Activated CD8-positive, alpha-beta T cell treated with anti-CD3 and anti-CD28 coated beads, Interleukin-2, amount 10 ng/mL, durations not matched to agents 7 days and 5 days (primary cell): ENCODE data around the gene GNAT3. TPM values are rescaled to one million over a fixed set of nuclear protein-coding genes. Genes with fewer than 3 reads are reported as not detected.

Source experiments
- ATAC-seq: fragments of 150-1000 bp; cut with Tn5 transposase; one replicate; pipeline ENCODE4 v1.10.0; 2021; ENCODE audit warnings: moderate library complexity
- CTCF ChIA-PET: fragments of 350-600 bp; sonication (Branson Sonifier 250); formaldehyde crosslinking; loops from one replicate; lab custom pipeline; 2021; ENCODE audit warnings: antibody characterized with exemption; lab: Charles Lee
- POLR2A ChIA-PET: fragments of 350-600 bp; sonication (Branson Sonifier 250); formaldehyde crosslinking; loops from one replicate; lab custom pipeline; 2021; ENCODE audit warnings: antibody characterized with exemption; lab: Charles Lee
- DNase-seq: peaks from one replicate; pipeline ENCODE4 v3.0.0-alpha.2; 2020
- H3K27ac Mint-ChIP-seq: one replicate; pipeline ENCODE4 v1.8.0; 2021; ENCODE audit warnings: mild to moderate bottlenecking, mixed read lengths
- H3K27me3 Mint-ChIP-seq: one replicate; pipeline ENCODE4 v1.8.0; 2021; ENCODE audit warnings: low read depth, mixed read lengths
- H3K36me3 Mint-ChIP-seq: one replicate; pipeline ENCODE4 v1.8.0; 2021; ENCODE audit warnings: low read depth, mixed read lengths
- H3K4me1 Mint-ChIP-seq: one replicate; pipeline ENCODE4 v1.8.0; 2021; ENCODE audit warnings: low read depth, mixed read lengths
- H3K4me3 Mint-ChIP-seq: one replicate; pipeline ENCODE4 v1.8.0; 2021; ENCODE audit warnings: mild to moderate bottlenecking, mixed read lengths
- H3K9me3 Mint-ChIP-seq: one replicate; pipeline ENCODE4 v1.8.0; 2022; ENCODE audit warnings: mixed read lengths; ENCODE audit not compliant: insufficient read depth
- total RNA-seq, 2 experiments: library from RNA; stranded (reverse); gene quantifications; one replicate each; pipeline ENCODE4 v1.2.3, GENCODE V29; 2021

GNAT3 gene
- total RNA-seq, 2 experiments from 2014 or later, result not detected

- Mint-ChIP-seq H3K4me1 (no peaks in the 10 kb centered on the region), H3K4me3 (no peak overlapping the region), H3K36me3 (no peaks in the 10 kb centered on the region), H3K27me3 (no peaks in the 10 kb centered on the region), H3K27ac (no peak overlapping the region), H3K9me3 (no peaks in the 10 kb centered on the region)
- ATAC-seq, result no peak
- DNase-seq, result no peak
- POLR2A ChIA-PET, result no interaction called here
- CTCF ChIA-PET, result no interaction called here
These were observed 36.5 kb downstream of the GNAT3 start for GRCh38 chr7:80475383-80475782.

DNA sequence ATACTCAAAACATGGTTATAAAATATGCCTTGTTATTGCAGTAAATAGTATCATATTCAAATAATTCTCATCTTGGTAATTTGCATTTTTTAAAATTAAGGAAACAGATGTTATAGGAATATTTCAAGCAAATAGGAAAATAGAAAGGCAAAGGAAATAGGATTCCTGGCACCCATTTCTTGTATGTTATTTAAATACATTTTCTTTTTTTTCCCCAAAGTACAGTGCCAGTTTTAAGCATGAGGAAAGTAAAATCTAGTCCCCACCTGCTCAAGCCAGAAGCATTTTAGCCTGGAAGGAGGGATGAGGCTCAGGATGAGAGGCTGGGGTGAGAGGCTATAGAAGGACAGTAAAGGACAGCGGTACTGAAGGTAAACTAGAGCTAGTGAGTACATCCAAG lies 38.1 kb downstream of the GNAT3 start:
- Mint-ChIP-seq H3K4me1 (no peaks in the 10 kb centered on the region), H3K4me3 (no peak overlapping the region), H3K9me3 (no peaks in the 10 kb centered on the region), H3K36me3 (no peaks in the 10 kb centered on the region), H3K27ac (no peak overlapping the region), H3K27me3 (no peaks in the 10 kb centered on the region)
- ChIA-PET POLR2A (no interaction called here), CTCF (no interaction called here)
- no peak for ATAC-seq
- DNase-seq, result no peak

GRCh38 chr7:80472491-80473200 lies 39.2 kb downstream of the GNAT3 start:
- ChIA-PET POLR2A (no interaction called here), CTCF (interaction anchor here (0.7 kb wide), 1 partner anchor 13 kb away, joined by 3 read pairs; no protein-coding TSS in a partner anchor)
- Mint-ChIP-seq H3K36me3 (no peaks in the 10 kb centered on the region), H3K4me1 (no peaks in the 10 kb centered on the region), H3K4me3 (no peak overlapping the region), H3K9me3 (no peaks in the 10 kb centered on the region), H3K27me3 (no peaks in the 10 kb centered on the region), H3K27ac (no peak overlapping the region)
- DNase-seq, result no peak
- ATAC-seq, result no peak

DNA sequence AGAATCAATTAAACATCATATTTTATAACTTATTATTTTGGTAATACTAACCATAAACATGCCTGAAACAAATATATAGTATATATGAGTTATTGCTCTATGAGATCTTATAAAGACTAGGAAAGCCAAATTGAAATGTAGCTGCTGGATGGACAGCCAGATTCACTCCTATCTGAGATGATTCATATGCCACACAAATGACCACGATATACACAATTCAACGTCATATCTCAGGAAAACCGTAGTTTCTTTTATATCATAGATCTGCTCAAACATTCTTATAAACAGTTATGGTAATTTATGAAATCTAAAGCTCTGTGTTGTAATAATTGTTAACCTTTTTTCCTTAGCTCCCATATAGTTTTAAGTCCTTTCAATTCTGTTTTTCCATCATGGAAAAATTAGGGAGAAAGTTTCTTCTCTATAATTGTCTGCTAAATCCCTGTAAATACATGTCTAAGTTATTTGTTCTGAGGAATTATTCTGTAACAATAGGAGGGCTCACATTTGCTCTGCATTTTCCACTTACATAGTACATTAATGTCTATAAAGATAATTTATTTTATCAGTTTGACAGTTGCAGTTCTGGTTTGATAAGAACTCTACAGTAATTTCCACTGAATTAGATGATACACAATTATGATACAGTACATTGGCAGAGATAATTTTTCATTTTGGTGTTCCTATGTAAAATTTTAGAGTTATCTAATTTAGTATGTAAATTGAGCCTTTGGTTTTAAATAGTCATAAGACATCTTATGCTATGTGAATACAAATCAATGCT lies 42.7 kb downstream of the GNAT3 start:
- ATAC-seq, result no peak
- Mint-ChIP-seq H3K36me3 (no peaks in the 10 kb centered on the region), H3K4me1 (no peaks in the 10 kb centered on the region), H3K27me3 (no peaks in the 10 kb centered on the region), H3K4me3 (no peak overlapping the region), H3K27ac (no peak overlapping the region), H3K9me3 (no peaks in the 10 kb centered on the region)
- ChIA-PET CTCF (no interaction called here), POLR2A (no interaction called here)
- DNase-seq, result no peak

DNA sequence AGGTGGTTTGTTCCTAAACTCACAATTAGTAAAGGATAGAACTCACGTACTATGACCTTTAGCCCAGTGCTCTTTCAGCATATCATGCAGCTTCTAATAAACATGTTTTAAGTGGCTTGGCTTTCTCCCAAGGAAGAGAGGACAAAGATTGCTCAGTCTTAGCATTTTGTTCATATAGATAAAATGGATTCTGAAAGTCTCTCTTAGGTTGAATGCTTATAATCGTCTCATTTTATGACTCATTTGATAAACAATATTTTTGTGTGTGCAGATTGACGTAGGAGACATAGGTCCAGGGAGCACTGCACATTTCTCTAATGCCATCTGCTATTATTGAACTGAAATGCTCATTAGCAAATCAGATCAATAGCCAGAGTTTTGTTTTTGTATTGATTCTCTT lies 44.8 kb downstream of the GNAT3 start:
- no peaks in the 10 kb centered on the region for H3K27me3 Mint-ChIP-seq
- no peaks in the 10 kb centered on the region for H3K4me1 Mint-ChIP-seq
- CTCF ChIA-PET, result no interaction called here
- H3K4me3 Mint-ChIP-seq, result no peak overlapping the region
- no peaks in the 10 kb centered on the region for H3K36me3 Mint-ChIP-seq
- POLR2A ChIA-PET, result no interaction called here
- no peak overlapping the region for H3K27ac Mint-ChIP-seq
- no peaks in the 10 kb centered on the region for H3K9me3 Mint-ChIP-seq
- no peak for DNase-seq
- no peak for ATAC-seq

GRCh38 chr7:80466636-80467035 lies 45.2 kb downstream of the GNAT3 start:
- Mint-ChIP-seq H3K9me3 (no peaks in the 10 kb centered on the region), H3K27me3 (no peaks in the 10 kb centered on the region), H3K27ac (no peak overlapping the region), H3K4me3 (no peak overlapping the region), H3K36me3 (no peaks in the 10 kb centered on the region), H3K4me1 (no peaks in the 10 kb centered on the region)
- POLR2A ChIA-PET, result no interaction called here
- DNase-seq (no peak), ATAC-seq (no peak)
- CTCF ChIA-PET, result no interaction called here

DNA sequence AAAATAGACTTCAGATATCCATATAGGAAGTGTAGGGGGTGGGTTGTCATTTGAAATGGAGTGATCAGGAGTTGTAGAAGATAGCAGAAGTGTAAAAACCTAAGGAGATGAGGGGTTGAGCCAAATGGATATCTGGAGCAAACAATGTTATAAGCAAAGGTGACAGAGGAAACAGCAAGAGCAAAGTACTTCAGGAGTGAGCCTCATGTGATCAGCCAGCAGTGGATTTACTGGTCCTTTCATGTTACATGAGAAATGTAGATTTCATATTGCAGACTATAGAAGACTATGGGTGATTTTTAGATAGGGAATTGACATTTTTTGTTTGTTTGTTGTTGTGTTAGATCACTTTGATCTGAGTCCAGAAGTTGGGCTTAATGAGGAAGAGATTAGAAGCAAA lies 47.7 kb downstream of the GNAT3 start:
- H3K4me1 Mint-ChIP-seq, result no peaks in the 10 kb centered on the region

DNA sequence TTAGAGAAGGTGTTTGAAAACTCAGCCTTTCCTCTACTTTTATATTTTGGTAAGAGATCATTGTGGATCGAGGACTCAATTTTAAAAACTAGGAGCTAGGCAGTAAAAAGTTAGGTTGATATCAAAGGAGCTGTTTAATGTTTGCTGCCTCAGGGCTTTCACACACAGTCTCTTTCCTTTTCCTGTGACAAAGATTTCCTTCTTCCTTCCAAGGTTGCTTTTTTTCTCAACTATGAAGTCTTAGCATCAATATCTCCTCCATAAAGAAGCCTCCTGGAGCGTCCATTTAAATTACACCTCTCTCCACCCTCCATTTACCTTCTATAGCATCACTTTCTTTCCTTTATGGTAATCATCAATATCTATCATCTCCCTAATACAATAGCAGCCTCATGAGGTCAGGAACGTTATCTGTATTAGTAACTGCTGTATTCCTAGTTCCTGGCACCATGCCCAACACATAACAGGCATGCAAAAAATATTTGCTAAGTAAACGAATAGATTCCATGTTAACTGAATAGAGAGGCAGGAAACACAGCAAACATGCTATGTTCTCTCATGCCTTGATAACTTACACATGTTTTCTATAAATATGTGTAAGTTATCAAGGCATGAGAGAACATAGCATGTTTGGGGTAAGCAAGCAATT lies 48.5 kb downstream of the GNAT3 start:
- ChIA-PET POLR2A (no interaction called here), CTCF (no interaction called here)
- DNase-seq, result no peak
- peaks cover 3% of the 10 kb centered on the region for H3K27me3 Mint-ChIP-seq
- no peak overlapping the region for H3K4me3 Mint-ChIP-seq
- no peaks in the 10 kb centered on the region for H3K36me3 Mint-ChIP-seq
- ATAC-seq, result no peak
- H3K4me1 Mint-ChIP-seq, result no peaks in the 10 kb centered on the region
- H3K9me3 Mint-ChIP-seq, result no peaks in the 10 kb centered on the region
- no peak overlapping the region for H3K27ac Mint-ChIP-seq

More for the DNA sequence above, 47.7 kb downstream of the GNAT3 start:
- ChIA-PET CTCF (no interaction called here), POLR2A (no interaction called here)
- ATAC-seq (no peak), DNase-seq (no peak)
- Mint-ChIP-seq H3K36me3 (no peaks in the 10 kb centered on the region), H3K4me3 (no peak overlapping the region), H3K9me3 (no peaks in the 10 kb centered on the region), H3K27ac (no peak overlapping the region), H3K27me3 (peaks cover 3% of the 10 kb centered on the region)

- POLR2A ChIA-PET, result no interaction called here
- DNase-seq (no peak), ATAC-seq (no peak)
- Mint-ChIP-seq H3K4me3 (no peak overlapping the region), H3K27ac (no peak overlapping the region), H3K9me3 (no peaks in the 10 kb centered on the region), H3K4me1 (no peaks in the 10 kb centered on the region), H3K27me3 (peaks cover 3% of the 10 kb centered on the region), H3K36me3 (no peaks in the 10 kb centered on the region)
- CTCF ChIA-PET, result no interaction called here
These were observed 51.0 kb downstream of the GNAT3 start for GRCh38 chr7:80460857-80461256.

GRCh38 chr7:80459776-80460510 lies 51.9 kb downstream of the GNAT3 start:
- DNase-seq (no peak), ATAC-seq (no peak)
- Mint-ChIP-seq H3K9me3 (no peaks in the 10 kb centered on the region), H3K4me3 (no peak overlapping the region), H3K36me3 (no peaks in the 10 kb centered on the region), H3K4me1 (no peaks in the 10 kb centered on the region), H3K27me3 (peaks cover 3% of the 10 kb centered on the region), H3K27ac (no peak overlapping the region)
- ChIA-PET CTCF (interaction anchor here (0.8 kb wide), 1 partner anchor 12 kb away, joined by 3 read pairs; no protein-coding TSS in a partner anchor), POLR2A (no interaction called here)

GRCh38 chr7:80458822-80459725 lies 52.8 kb downstream of the GNAT3 start:
- POLR2A ChIA-PET, result no interaction called here
- CTCF ChIA-PET, result interaction anchor here (0.8 kb wide), 1 partner anchor 13 kb away, joined by 3 read pairs; no protein-coding TSS in a partner anchor
- Mint-ChIP-seq H3K27me3 (peaks cover 3% of the 10 kb centered on the region), H3K4me1 (no peaks in the 10 kb centered on the region), H3K27ac (no peak overlapping the region), H3K36me3 (no peaks in the 10 kb centered on the region), H3K9me3 (no peaks in the 10 kb centered on the region), H3K4me3 (no peak overlapping the region)
- no peak for DNase-seq
- ATAC-seq, result no peak
